Duodenal mucosa (tissue), 2 donors: ENCODE data around the gene ZG16B.

Source experiments
- H3K27ac ChIP-seq: one replicate; pipeline ENCODE4 v1.7.0; 2013; ENCODE audit warnings: low read depth, low read length
- H3K27me3 ChIP-seq, 2 donors: one replicate each; pipeline ENCODE4 v1.7.0; 2013; ENCODE audit warnings: low read length in 2 of 2, control low read depth in 1 of 2; ENCODE audit not compliant: insufficient read depth in 2 of 2, control insufficient read depth in 1 of 2
- H3K36me3 ChIP-seq, 2 donors: one replicate each; pipeline ENCODE4 v1.7.0; 2013; ENCODE audit warnings: low read length in 2 of 2, control low read depth in 1 of 2; ENCODE audit not compliant: insufficient read depth in 2 of 2, control insufficient read depth in 1 of 2
- H3K4me1 ChIP-seq, 2 donors: one replicate each; pipeline ENCODE4 v1.7.0; 2013; ENCODE audit warnings: low read length in 2 of 2, control low read depth in 1 of 2; ENCODE audit not compliant: insufficient read depth in 2 of 2, control insufficient read depth in 1 of 2
- H3K4me3 ChIP-seq, 2 donors: one replicate each; pipeline ENCODE4 v1.7.0; 2013; ENCODE audit warnings: low read length in 2 of 2, low read depth in 1 of 2
- H3K9ac ChIP-seq, 2 donors: one replicate each; pipeline ENCODE4 v1.7.0; 2013; ENCODE audit warnings: low read length in 2 of 2, low read depth in 1 of 2
- H3K9me3 ChIP-seq, 2 donors: one replicate each; pipeline ENCODE4 v1.7.0; 2013; ENCODE audit warnings: low read length in 2 of 2, control low read depth in 1 of 2; ENCODE audit not compliant: control insufficient read depth in 1 of 2

The ZG16B gene

GRCh38 chr16:2829501-2830354, at the start of gene ZG16B:
ZG16B (plus strand) TSS chr16:2830303; CDS start chr16:2830442, 139 bp downstream.
- Histone ChIP-seq H3K27me3 (no peaks in the 10 kb centered on the region), H3K36me3 (no peaks in the 10 kb centered on the region), H3K9me3 (no peaks in the 10 kb centered on the region), H3K27ac (no peak within 1 kb of the TSS), H3K4me3 (no peak within 1 kb of the TSS), H3K9ac (no peak within 1 kb of the TSS), H3K4me1 (peaks cover 12 to 13% of the 10 kb centered on the region in 2 donors)

GRCh38 chr16:2782583-2783351, 47.3 kb upstream of the ZG16B start:
- Histone ChIP-seq H3K9me3 (no peaks in the 10 kb centered on the region), H3K36me3 (no peaks in the 10 kb centered on the region), H3K4me3 (no peak overlapping the region), H3K27ac (no peak overlapping the region), H3K4me1 (peaks cover 13 to 25% of the 10 kb centered on the region in 2 donors), H3K27me3 (peaks cover 13 to 17% of the 10 kb centered on the region in 2 donors), H3K9ac (no peak overlapping the region)

GRCh38 chr16:2783581-2784357, 46.3 kb upstream of the ZG16B start:
- H3K9ac ChIP-seq: no peak overlapping the region
- H3K27me3 ChIP-seq: peaks cover 13 to 20% of the 10 kb centered on the region in 2 donors
- H3K27ac ChIP-seq: no peak overlapping the region
- peaks cover 6 to 17% of the 10 kb centered on the region in 2 donors for H3K4me1 ChIP-seq
- H3K36me3 ChIP-seq: no peaks in the 10 kb centered on the region
- H3K4me3 ChIP-seq: no peak overlapping the region
- H3K9me3 ChIP-seq: no peaks in the 10 kb centered on the region

GRCh38 chr16:2784358-2785100, 45.6 kb upstream of the ZG16B start:
- H3K9me3 ChIP-seq: no peaks in the 10 kb centered on the region
- peak overlapping the region in 1 of 2 donors; percentile 32 for H3K9ac ChIP-seq
- peak overlapping the region in 1 of 2 donors; percentile 54 for H3K4me3 ChIP-seq
- H3K36me3 ChIP-seq: no peaks in the 10 kb centered on the region
- H3K27ac ChIP-seq: no peak overlapping the region
- peaks cover 13 to 20% of the 10 kb centered on the region in 2 donors for H3K27me3 ChIP-seq
- peaks cover 6 to 17% of the 10 kb centered on the region in 2 donors for H3K4me1 ChIP-seq

- peaks cover 13 to 24% of the 10 kb centered on the region in 2 donors for H3K27me3 ChIP-seq
- H3K27ac ChIP-seq: no peak overlapping the region
- H3K36me3 ChIP-seq: no peaks in the 10 kb centered on the region
- no peaks in the 10 kb centered on the region for H3K9me3 ChIP-seq
- peak overlapping the region; percentile 40 to 54 for H3K4me3 ChIP-seq
- H3K4me1 ChIP-seq: peaks cover 6 to 17% of the 10 kb centered on the region in 2 donors
- peak overlapping the region in 1 of 2 donors; percentile 32 for H3K9ac ChIP-seq
Observed at GRCh38 chr16:2785101-2785991, 44.8 kb upstream of the ZG16B start.

- Histone ChIP-seq H3K9me3 (no peaks in the 10 kb centered on the region), H3K4me3 (peak overlapping the region in 1 of 2 donors; percentile 54), H3K4me1 (peaks cover 6 to 17% of the 10 kb centered on the region in 2 donors), H3K9ac (no peak overlapping the region), H3K36me3 (no peaks in the 10 kb centered on the region), H3K27me3 (peaks cover 13 to 28% of the 10 kb centered on the region in 2 donors), H3K27ac (no peak overlapping the region)
Observed at GRCh38 chr16:2786061-2786825, 43.9 kb upstream of the ZG16B start.

GRCh38 chr16:2786826-2787151, 43.3 kb upstream of the ZG16B start:
- peaks cover 13 to 28% of the 10 kb centered on the region in 2 donors for H3K27me3 ChIP-seq
- H3K4me1 ChIP-seq: peaks cover 6 to 17% of the 10 kb centered on the region in 2 donors
- H3K36me3 ChIP-seq: no peaks in the 10 kb centered on the region
- H3K4me3 ChIP-seq: no peak overlapping the region
- no peaks in the 10 kb centered on the region for H3K9me3 ChIP-seq
- no peak overlapping the region for H3K9ac ChIP-seq
- no peak overlapping the region for H3K27ac ChIP-seq

GRCh38 chr16:2787406-2787805, 42.7 kb upstream of the ZG16B start, which contains the start of gene PRSS33:
PRSS33 (minus strand) TSS chr16:2787560; CDS start chr16:2786547, 1,013 bp downstream.
- no peaks in the 10 kb centered on the region for H3K9me3 ChIP-seq
- peaks cover 13 to 28% of the 10 kb centered on the region in 2 donors for H3K27me3 ChIP-seq
- peaks cover 6 to 17% of the 10 kb centered on the region in 2 donors for H3K4me1 ChIP-seq
- H3K27ac ChIP-seq: no peak within 1 kb of the TSS
- no peak within 1 kb of the TSS for H3K9ac ChIP-seq
- no peak within 1 kb of the TSS for H3K4me3 ChIP-seq
- H3K36me3 ChIP-seq: no peaks in the 10 kb centered on the region
